ENCODE measurements around the gene GNG4. TPM values are rescaled to one million over a fixed set of nuclear protein-coding genes. Genes with fewer than 3 reads are reported as not detected.

Gene GNG4
- total and polyA plus RNA-seq, 8 donors, result 1.1 to 3.2 (median 2.0) TPM; not detected in 2

DNA sequence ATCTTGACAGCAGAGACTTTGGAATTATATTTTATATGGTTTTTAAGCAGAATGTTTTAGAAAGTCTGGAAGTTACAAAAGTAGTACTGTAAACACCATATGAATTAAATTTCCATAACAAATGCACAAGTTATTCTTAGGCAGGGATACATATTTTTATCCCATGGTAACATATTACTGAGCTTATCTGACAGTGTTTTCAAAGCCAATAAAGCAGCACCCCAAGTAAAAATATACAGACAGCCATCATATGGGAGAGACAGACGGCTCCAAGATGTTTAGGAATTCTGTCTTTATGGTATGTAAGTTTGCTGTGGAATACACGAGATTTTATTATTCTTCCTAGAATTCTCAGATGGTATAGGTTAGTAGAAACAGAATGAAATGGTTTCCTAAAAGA lies 12.0 kb upstream of the GNG4 start:
- TF ChIP-seq, protein P1, sequence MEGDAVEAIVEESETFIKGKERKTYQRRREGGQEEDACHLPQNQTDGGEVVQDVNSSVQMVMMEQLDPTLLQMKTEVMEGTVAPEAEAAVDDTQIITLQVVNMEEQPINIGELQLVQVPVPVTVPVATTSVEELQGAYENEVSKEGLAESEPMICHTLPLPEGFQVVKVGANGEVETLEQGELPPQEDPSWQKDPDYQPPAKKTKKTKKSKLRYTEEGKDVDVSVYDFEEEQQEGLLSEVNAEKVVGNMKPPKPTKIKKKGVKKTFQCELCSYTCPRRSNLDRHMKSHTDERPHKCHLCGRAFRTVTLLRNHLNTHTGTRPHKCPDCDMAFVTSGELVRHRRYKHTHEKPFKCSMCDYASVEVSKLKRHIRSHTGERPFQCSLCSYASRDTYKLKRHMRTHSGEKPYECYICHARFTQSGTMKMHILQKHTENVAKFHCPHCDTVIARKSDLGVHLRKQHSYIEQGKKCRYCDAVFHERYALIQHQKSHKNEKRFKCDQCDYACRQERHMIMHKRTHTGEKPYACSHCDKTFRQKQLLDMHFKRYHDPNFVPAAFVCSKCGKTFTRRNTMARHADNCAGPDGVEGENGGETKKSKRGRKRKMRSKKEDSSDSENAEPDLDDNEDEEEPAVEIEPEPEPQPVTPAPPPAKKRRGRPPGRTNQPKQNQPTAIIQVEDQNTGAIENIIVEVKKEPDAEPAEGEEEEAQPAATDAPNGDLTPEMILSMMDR (IDR thresholded peaks at IDR 0.05), result no peak
- ATAC-seq, result no peak
- intact Hi-C loops (cut with DNase I), result no loop called here
- Histone ChIP-seq H3K4me1 (no peaks in the 10 kb centered on the region), H3K9me3 (no peaks in the 10 kb centered on the region), H3K4me3 (no peak overlapping the region), H3K36me3 (peaks cover 0 to 53% of the 10 kb centered on the region in 2 donors), H3K27ac (no peak overlapping the region), H3K27me3 (no peaks in the 10 kb centered on the region)
- DNase-seq, result no peak

DNA sequence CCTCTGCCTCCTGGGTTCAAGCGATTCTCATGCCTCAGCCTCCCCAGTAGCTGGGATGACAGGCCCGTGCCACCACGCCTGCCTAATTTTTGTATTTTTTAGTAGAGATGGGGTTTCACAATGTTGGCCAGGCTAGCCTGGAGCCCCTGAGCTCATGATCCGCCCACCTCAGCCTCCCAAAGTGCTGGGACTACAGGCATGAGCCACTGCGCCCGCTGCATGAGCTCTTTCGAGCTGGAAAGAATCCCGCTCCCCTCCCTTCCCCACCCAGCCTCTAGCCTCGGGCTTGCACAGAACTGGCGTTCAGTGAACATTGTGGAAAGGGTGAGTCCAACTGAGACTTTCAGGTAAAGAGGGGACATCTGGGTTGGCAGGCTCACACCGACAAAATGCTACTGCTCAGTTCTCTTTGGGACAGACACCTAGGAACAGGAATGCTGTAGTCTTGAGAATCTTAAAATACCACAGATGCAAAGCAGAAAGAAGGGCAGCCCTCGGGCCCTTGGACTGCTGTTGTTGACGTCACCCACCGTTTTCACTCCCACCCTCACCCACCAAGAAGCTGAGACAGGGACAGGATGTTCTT lies 9.7 kb upstream of the GNG4 start:
- Histone ChIP-seq H3K27ac (no peak overlapping the region), H3K4me3 (no peak overlapping the region), H3K4me1 (no peaks in the 10 kb centered on the region), H3K36me3 (peaks cover 0 to 49% of the 10 kb centered on the region in 2 donors), H3K27me3 (peaks cover 0 to 13% of the 10 kb centered on the region in 2 donors), H3K9me3 (no peaks in the 10 kb centered on the region)
- intact Hi-C loops (cut with DNase I), result no loop called here
- TF ChIP-seq, protein P1 (IDR thresholded peaks at IDR 0.05), result no peak
- no peak for ATAC-seq
- no peak for DNase-seq

GRCh38 chr1:235657747-235658526 lies 8.4 kb upstream of the GNG4 start:
- DNase-seq (no peak), ATAC-seq (no peak)
- peaks cover 6 to 27% of the 10 kb centered on the region in 2 donors for H3K27me3 ChIP-seq
- no peak overlapping the region for H3K4me3 ChIP-seq
- TF ChIP-seq, protein P1 (IDR thresholded peaks at IDR 0.05), result no peak
- H3K9me3 ChIP-seq, result no peaks in the 10 kb centered on the region
- H3K27ac ChIP-seq, result no peak overlapping the region
- intact Hi-C loops (cut with DNase I), result no loop called here
- H3K4me1 ChIP-seq, result no peaks in the 10 kb centered on the region
- peaks cover 0 to 36% of the 10 kb centered on the region in 2 donors for H3K36me3 ChIP-seq

DNA sequence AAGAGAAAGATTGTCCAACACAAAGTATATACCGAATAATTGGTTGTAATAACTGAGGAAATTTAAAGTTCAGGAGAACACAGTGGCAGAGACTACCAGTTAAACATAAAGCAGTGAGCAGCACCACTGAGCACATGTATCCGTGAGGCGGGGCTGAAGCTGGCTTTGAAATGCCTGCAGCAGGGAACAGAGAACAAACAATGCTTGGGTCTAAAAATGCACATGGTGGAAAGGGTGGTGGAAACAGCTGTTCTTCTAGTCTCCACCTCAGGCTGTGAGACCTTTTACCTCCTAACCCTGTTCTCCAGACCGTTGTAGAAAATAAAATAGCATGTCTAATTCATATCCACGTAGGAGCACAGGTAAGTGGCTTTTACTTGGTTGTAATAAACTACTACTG lies 7.7 kb upstream of the GNG4 start:
- peaks cover 8 to 33% of the 10 kb centered on the region in 2 donors for H3K27me3 ChIP-seq
- DNase-seq (no peak), ATAC-seq (no peak)
- intact Hi-C loops (cut with DNase I), result no loop called here
- no peak overlapping the region for H3K4me3 ChIP-seq
- no peak overlapping the region for H3K27ac ChIP-seq
- TF ChIP-seq, protein P1 (IDR thresholded peaks at IDR 0.05), result no peak
- H3K36me3 ChIP-seq, result peaks cover 0 to 29% of the 10 kb centered on the region in 2 donors
- H3K9me3 ChIP-seq, result no peaks in the 10 kb centered on the region
- H3K4me1 ChIP-seq, result no peaks in the 10 kb centered on the region

DNA sequence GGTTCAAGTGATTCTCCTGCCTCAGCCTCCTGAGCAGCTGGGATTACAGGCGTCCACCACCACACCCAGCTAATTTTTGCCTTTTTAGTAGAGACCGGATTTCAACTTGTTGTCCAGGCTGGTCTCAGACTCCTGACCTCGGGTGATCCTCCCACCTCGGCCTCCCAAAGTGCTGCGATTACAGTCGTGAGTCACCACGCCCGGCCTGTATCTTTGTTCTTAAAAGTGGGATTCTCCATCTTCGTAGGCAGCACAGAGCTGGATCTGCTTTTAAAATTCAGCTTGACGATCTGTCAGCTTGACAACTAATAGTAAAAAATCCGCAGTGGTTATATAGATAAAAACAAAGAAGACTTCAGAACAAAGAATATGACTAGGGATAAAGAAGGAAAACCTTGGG lies 2.8 kb upstream of the GNG4 start:
- ATAC-seq, result no peak
- H3K36me3 ChIP-seq, result no peaks in the 10 kb centered on the region
- no peak overlapping the region for H3K27ac ChIP-seq
- no peak overlapping the region for H3K4me3 ChIP-seq
- H3K4me1 ChIP-seq, result peaks cover 10 to 28% of the 10 kb centered on the region in 2 donors
- intact Hi-C loops (cut with DNase I), result no loop called here
- no peak for DNase-seq
- H3K27me3 ChIP-seq, result peaks cover 48 to 82% of the 10 kb centered on the region in 2 donors
- H3K9me3 ChIP-seq, result no peaks in the 10 kb centered on the region
- TF ChIP-seq, protein P1 (IDR thresholded peaks at IDR 0.05), result no peak

All from left lung (tissue), 10 donors.